BLaER1 treated with 17β-estradiol and CSF1 and Interleukin-3, amounts not matched to agents 10 nM and 100 nM (cell line): ENCODE results near the gene NOC2L.
A peak's percentile ranks its signal among the peaks of the same experiment; 100 is the strongest.

ENCODE experiments used
- H3K27ac ChIP-seq, 11 experiments: shearing (Covaris generic); formaldehyde crosslinking; 2 replicates each; pipeline ENCODE4 v1.8.1; 2022
- H3K27me3 ChIP-seq, 11 experiments: shearing (Covaris generic); formaldehyde crosslinking; 2 replicates each; pipeline ENCODE4 v1.8.1; 2022
- H3K36me3 ChIP-seq, 11 experiments: shearing (Covaris generic); formaldehyde crosslinking; 2 replicates each; pipeline ENCODE4 v1.8.1; 2022
- H3K4me1 ChIP-seq, 10 experiments: shearing (Covaris generic); formaldehyde crosslinking; 2 replicates each; pipeline ENCODE4 v1.8.1; 2022
- H3K4me2 ChIP-seq, 11 experiments: shearing (Covaris generic); formaldehyde crosslinking; 2 replicates each; pipeline ENCODE4 v1.8.1; 2022
- H3K4me3 ChIP-seq, 10 experiments: shearing (Covaris generic); formaldehyde crosslinking; 2 replicates each; pipeline ENCODE4 v1.8.1; 2022
- H3K9ac ChIP-seq, 11 experiments: shearing (Covaris generic); formaldehyde crosslinking; 2 replicates each; pipeline ENCODE4 v1.8.1; 2022
- H3K9me3 ChIP-seq, 11 experiments: shearing (Covaris generic); formaldehyde crosslinking; replicated peaks in 1 of 11; 2 replicates each; pipeline ENCODE4 v1.8.1; 2022
- H4K20me1 ChIP-seq, 11 experiments: shearing (Covaris generic); formaldehyde crosslinking; 2 replicates each; pipeline ENCODE4 v1.8.1; 2022
- Cebpa-rat ChIP-seq, 11 experiments: shearing (Covaris generic); IDR thresholded peaks; 2 replicates each; pipeline ENCODE4 v1.8.1; 2022

NOC2L gene

DNA sequence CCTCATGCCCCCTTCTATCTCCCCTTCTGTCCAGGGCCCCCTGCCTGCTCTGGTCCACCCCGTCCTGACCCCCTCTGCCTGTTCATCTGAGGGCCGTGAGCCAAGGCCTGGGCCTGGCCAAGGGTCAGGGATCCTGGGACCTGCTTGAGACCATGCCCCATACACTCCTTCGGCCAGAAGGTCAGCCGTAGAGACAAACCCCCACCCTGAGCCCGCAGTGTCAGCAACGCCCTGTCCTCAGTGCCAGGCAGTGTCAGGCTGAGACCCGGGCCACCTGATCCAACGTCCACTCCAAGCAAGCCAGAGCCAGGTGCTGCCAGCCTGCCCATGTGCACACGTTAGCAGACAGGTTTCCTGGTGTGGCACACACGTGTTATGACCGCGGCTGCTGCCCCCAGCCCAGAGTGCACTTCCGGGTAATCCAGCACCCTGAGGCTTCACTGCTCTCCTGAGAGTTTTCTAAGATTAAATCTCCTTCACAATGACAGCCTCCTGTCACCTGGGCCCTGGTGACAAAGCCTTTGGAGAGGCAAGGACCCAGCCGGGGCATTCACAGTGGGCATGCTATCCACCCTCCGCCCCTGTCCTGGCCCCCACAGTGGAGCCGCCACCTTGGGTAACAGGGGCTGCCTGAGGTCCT, 45.4 kb downstream of the NOC2L start:
- Histone ChIP-seq H3K27me3 (peaks cover 0 to 87% (median 0%) of the 10 kb centered on the region in 11 experiments; a peak in 9 of 22 replicates), H3K27ac (peak overlapping the region in 3 of 11 experiments; percentile 29 to 46 (median 44); a peak in 3 of 22 replicates)

GRCh38 chr1:912740-913301, 46.2 kb downstream of the NOC2L start:
- Histone ChIP-seq H4K20me1 (peaks cover 0 to 67% (median 22%) of the 10 kb centered on the region in 11 experiments; a peak in 16 of 22 replicates), H3K4me2 (peak overlapping the region; percentile 43 to 97 (median 89)), H3K9ac (0 out of 22 replicates have a peak overlapping the region, but pooled peaks of 1 of the 11 experiments have one; percentile 10), H3K4me1 (peaks cover 25 to 85% (median 66%) of the 10 kb centered on the region in 10 experiments), H3K36me3 (no peaks in the 10 kb centered on the region), H3K4me3 (no peak overlapping the region), H3K9me3 (no peaks in the 10 kb centered on the region), H3K27me3 (peaks cover 0 to 79% (median 0%) of the 10 kb centered on the region in 11 experiments; a peak in 9 of 22 replicates), H3K27ac (peak overlapping the region in 3 of 11 experiments; percentile 29 to 46 (median 44); a peak in 5 of 22 replicates)
- no peak for TF ChIP-seq Cebpa-rat (IDR thresholded peaks at IDR 0.05)

More for the DNA sequence above, 45.4 kb downstream of the NOC2L start:
- H3K4me1 ChIP-seq = peaks cover 25 to 87% (median 66%) of the 10 kb centered on the region in 10 experiments
- H3K4me3 ChIP-seq = no peak overlapping the region
- no peak for TF ChIP-seq Cebpa-rat (IDR thresholded peaks at IDR 0.05)
- peak overlapping the region in 9 of 11 experiments; percentile 72 to 97 (median 90); a peak in 18 of 22 replicates for H3K4me2 ChIP-seq
- no peaks in the 10 kb centered on the region for H3K9me3 ChIP-seq
- H4K20me1 ChIP-seq = peaks cover 0 to 75% (median 22%) of the 10 kb centered on the region in 11 experiments; a peak in 15 of 22 replicates
- H3K9ac ChIP-seq = peak overlapping the region in 1 of 11 experiments; percentile 3; a peak in 1 of 22 replicates
- H3K36me3 ChIP-seq = no peaks in the 10 kb centered on the region

- 0 out of 20 replicates have a peak overlapping the region, but pooled peaks of 1 of the 10 experiments have one; percentile 3 for H3K4me3 ChIP-seq
- peaks cover 0 to 72% (median 0%) of the 10 kb centered on the region in 11 experiments; a peak in 9 of 22 replicates for H3K27me3 ChIP-seq
- peaks cover 32 to 85% (median 71%) of the 10 kb centered on the region in 10 experiments for H3K4me1 ChIP-seq
These were observed 46.9 kb downstream of the NOC2L start for GRCh38 chr1:911875-912739.

DNA sequence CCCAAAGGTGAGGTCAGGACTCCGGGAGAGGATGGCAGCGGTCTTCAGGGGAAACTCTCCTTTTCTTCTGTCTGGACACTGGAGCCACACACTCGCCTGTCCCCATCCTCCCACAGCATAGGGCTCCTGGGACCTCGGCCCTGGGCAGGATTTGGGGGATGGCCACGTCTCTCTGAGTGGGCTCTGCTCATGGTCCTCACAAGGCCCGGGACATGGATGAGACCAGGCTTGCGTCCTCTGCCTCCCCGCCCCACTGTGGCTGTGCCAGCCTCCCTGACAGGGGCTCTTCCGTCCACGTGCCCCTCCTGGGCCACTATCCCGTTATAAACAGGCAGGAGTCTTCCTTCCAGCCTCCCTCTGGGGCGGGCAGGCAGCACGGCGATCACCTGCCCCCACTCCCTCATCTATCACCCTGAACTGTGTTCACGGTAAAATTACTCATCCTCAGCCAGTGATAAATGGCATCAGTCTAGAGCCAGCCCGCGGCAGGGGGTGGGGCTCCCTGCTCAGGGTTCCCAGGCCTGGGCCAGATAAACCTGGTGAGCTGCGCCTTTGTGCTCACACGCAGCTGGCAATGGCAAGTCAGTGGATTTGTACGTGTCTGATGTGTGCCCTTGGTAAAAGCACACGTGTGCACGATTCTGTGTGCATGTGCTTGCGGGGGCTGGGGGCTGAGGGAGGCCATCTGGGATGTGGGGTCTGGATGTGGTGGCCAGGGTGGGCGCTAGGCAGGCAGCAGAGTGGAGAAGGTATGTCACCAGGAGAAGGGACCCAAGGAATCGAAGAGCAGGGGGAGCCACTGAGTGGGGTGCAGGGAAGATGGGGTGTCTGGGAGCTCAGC, 48.0 kb downstream of the NOC2L start:
- Histone ChIP-seq H3K27me3 (peaks cover 0 to 61% (median 0%) of the 10 kb centered on the region in 11 experiments; a peak in 9 of 22 replicates), H3K9ac (peak overlapping the region in 5 of 11 experiments; percentile 35 to 62 (median 59); a peak in 8 of 22 replicates), H3K4me2 (peak overlapping the region; percentile 72 to 97 (median 89)), H3K9me3 (no peaks in the 10 kb centered on the region), H3K27ac (peak overlapping the region in 2 of 11 experiments; percentile 34 to 38; a peak in 2 of 22 replicates), H3K4me1 (peaks cover 42 to 87% (median 81%) of the 10 kb centered on the region in 10 experiments), H3K36me3 (no peaks in the 10 kb centered on the region; a peak in 2 of 22 replicates), H3K4me3 (peak overlapping the region in 3 of 10 experiments; percentile 23 to 52 (median 47); a peak in 3 of 20 replicates), H4K20me1 (peaks cover 0 to 62% (median 24%) of the 10 kb centered on the region in 11 experiments; a peak in 18 of 22 replicates)
- no peak for TF ChIP-seq Cebpa-rat (IDR thresholded peaks at IDR 0.05)

More at GRCh38 chr1:911875-912739, 46.9 kb downstream of the NOC2L start:
- Histone ChIP-seq H3K36me3 (no peaks in the 10 kb centered on the region), H4K20me1 (peaks cover 0 to 62% (median 22%) of the 10 kb centered on the region in 11 experiments; a peak in 16 of 22 replicates), H3K27ac (peak overlapping the region in 1 of 11 experiments; percentile 44; a peak in 3 of 22 replicates), H3K9me3 (no peaks in the 10 kb centered on the region), H3K9ac (peak overlapping the region in 1 of 11 experiments; percentile 59; a peak in 1 of 22 replicates), H3K4me2 (peak overlapping the region; percentile 43 to 97 (median 89))
- no peak for TF ChIP-seq Cebpa-rat (IDR thresholded peaks at IDR 0.05)

- peak overlapping the region; percentile 72 to 97 (median 89) for H3K4me2 ChIP-seq
- no peak for TF ChIP-seq Cebpa-rat (IDR thresholded peaks at IDR 0.05)
- peaks cover 0 to 54% (median 0%) of the 10 kb centered on the region in 11 experiments; a peak in 8 of 22 replicates for H3K27me3 ChIP-seq
- peak overlapping the region in 3 of 11 experiments; percentile 10 to 38 (median 25); a peak in 4 of 22 replicates for H3K27ac ChIP-seq
- H3K4me3 ChIP-seq = peak overlapping the region in 6 of 10 experiments; percentile 23 to 52 (median 40); a peak in 7 of 20 replicates
- no peaks in the 10 kb centered on the region for H3K9me3 ChIP-seq
- peak overlapping the region in 6 of 11 experiments; percentile 35 to 62 (median 52); a peak in 12 of 22 replicates for H3K9ac ChIP-seq
- H3K36me3 ChIP-seq = no peaks in the 10 kb centered on the region; a peak in 2 of 22 replicates
- H3K4me1 ChIP-seq = peaks cover 49 to 87% (median 82%) of the 10 kb centered on the region in 10 experiments
- H4K20me1 ChIP-seq = peaks cover 0 to 62% (median 31%) of the 10 kb centered on the region in 11 experiments; a peak in 18 of 22 replicates
These were observed 48.7 kb downstream of the NOC2L start for GRCh38 chr1:910311-910880.

DNA sequence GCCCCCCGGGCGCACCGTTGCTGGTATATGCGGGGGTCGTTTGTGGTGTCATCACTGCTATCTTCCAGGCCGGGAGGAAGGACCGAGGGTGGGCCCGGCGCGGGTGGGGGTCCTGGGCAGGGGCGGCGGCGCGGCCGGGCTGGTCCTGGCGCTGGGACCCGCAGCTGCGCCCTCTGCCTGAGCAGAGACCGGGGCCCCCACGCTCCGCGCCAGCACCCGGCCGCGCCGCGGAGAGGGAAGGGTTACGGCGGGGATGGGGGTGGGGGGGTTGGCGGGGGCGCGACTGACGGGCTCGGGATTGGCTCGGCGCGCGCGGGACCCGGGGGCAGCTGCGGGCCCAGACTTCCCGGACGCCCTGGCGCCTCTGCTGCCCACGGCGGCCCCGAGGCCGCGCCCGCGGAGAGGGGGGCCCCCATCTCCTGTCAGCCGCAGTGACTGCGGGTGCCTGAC, 49.2 kb downstream of the NOC2L start:
- H3K9me3 ChIP-seq = no peaks in the 10 kb centered on the region
- peaks cover 0 to 49% (median 0%) of the 10 kb centered on the region in 11 experiments; a peak in 8 of 22 replicates for H3K27me3 ChIP-seq

GRCh38 chr1:908661-909060, 50.4 kb downstream of the NOC2L start:
- no peak for TF ChIP-seq Cebpa-rat (IDR thresholded peaks at IDR 0.05)
- Histone ChIP-seq H3K9ac (no peak overlapping the region), H3K9me3 (no peaks in the 10 kb centered on the region), H3K4me2 (no peak overlapping the region), H3K27ac (no peak overlapping the region), H3K4me3 (no peak overlapping the region), H4K20me1 (peaks cover 0 to 52% (median 32%) of the 10 kb centered on the region in 11 experiments; a peak in 18 of 22 replicates), H3K36me3 (no peaks in the 10 kb centered on the region; a peak in 2 of 22 replicates), H3K4me1 (peaks cover 57 to 78% (median 73%) of the 10 kb centered on the region in 10 experiments), H3K27me3 (peaks cover 0 to 37% (median 0%) of the 10 kb centered on the region in 11 experiments; a peak in 8 of 22 replicates)

More for the DNA sequence above, 49.2 kb downstream of the NOC2L start:
- peak overlapping the region in 6 of 11 experiments; percentile 35 to 62 (median 52); a peak in 12 of 22 replicates for H3K9ac ChIP-seq
- peaks cover 0 to 59% (median 32%) of the 10 kb centered on the region in 11 experiments; a peak in 18 of 22 replicates for H4K20me1 ChIP-seq
- H3K4me3 ChIP-seq = peak overlapping the region in 6 of 10 experiments; percentile 23 to 52 (median 40); a peak in 7 of 20 replicates
- peak overlapping the region in 3 of 11 experiments; percentile 10 to 38 (median 25); a peak in 4 of 22 replicates for H3K27ac ChIP-seq
- H3K36me3 ChIP-seq = no peaks in the 10 kb centered on the region; a peak in 2 of 22 replicates
- peaks cover 53 to 86% (median 80%) of the 10 kb centered on the region in 10 experiments for H3K4me1 ChIP-seq
- peak overlapping the region; percentile 72 to 97 (median 89) for H3K4me2 ChIP-seq
- TF ChIP-seq Cebpa-rat (IDR thresholded peaks at IDR 0.05) = no peak
